Adipose tissue (tissue), 3 donors: ENCODE measurements around the gene ZMYM5. TPM values are rescaled to one million over a fixed set of nuclear protein-coding genes. Genes with fewer than 3 reads are reported as not detected.
"Not testable (repeated sequence)": the region's sequence is repeated elsewhere in the genome, so short reads cannot be mapped to it uniquely, and the experiment has no call there.

Source experiments
- H3K27ac ChIP-seq: one replicate; pipeline ENCODE4 v1.5.1; 2013; ENCODE audit warnings: low read depth, low read length
- WGBS, 3 donors: extraction: QIAGEN DNeasy Blood & Tissue Kit; methylation state at CpG; one replicate each; pipeline ENCODE4 v1.1.7; 2013; 5-methylcytosine and 5-hydroxymethylcytosine counted together
- polyA plus RNA-seq, 3 donors: library from polyadenylated mRNA; stranded (reverse); fragments of 200-250 nt; gene quantifications; one replicate each; pipeline ENCODE4 v1.2.3, GENCODE V29; 2013
- donor health status: healthy with polysubstance abuse.
- donor health status: Bipolar disorder and iron deficiency.
- donor health status: healthy.

Gene ZMYM5
- polyA plus RNA-seq = 1 to 10 TPM; 4.2 to 7.6 (median 6.6) TPM

DNA sequence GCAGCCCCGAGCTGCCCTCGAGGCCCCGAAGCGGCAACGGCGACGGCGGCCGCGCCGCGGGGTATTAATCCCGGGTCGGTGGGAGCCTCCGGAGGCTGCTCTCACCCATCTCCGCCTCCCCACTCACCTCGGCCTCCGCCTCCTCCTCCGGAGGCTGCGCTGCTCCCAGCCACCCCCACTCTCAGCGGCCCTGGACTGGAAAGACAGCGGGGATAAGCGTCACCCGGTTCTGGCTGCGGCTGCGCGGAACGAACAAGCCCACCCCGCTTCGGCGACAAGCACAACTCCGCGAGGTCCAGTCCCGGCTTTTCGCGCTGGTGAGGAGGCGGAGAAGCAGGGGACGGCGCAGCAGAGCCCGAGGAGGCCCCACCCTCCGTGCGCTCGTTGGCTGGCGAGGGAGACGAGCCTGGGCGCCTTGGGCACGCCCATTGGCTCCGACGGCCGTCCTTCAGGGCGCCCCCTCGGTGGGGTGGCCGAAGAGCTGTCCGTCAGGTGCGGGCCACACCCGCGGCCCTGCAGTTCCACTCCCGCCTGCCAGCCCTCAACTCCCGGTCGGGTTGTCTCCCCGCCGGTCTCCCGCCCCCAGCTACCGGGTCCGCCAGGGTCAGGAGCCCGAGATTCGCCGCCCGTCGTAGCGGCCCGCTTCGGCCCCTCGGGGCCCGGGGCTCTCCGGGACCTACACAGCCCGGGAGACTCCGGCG is at the start of gene ZMYM5:
Gene ZMYM5 (minus strand): TSS at position 327 of the 701 bp plus-strand sequence. CDS start 11,469 bp downstream, outside the sequence.
- 0% methylated on average over 61 to 79 of the region's 79 CpGs for WGBS, 3 donors
- H3K27ac ChIP-seq = peak within 1 kb of the TSS; percentile 99

DNA sequence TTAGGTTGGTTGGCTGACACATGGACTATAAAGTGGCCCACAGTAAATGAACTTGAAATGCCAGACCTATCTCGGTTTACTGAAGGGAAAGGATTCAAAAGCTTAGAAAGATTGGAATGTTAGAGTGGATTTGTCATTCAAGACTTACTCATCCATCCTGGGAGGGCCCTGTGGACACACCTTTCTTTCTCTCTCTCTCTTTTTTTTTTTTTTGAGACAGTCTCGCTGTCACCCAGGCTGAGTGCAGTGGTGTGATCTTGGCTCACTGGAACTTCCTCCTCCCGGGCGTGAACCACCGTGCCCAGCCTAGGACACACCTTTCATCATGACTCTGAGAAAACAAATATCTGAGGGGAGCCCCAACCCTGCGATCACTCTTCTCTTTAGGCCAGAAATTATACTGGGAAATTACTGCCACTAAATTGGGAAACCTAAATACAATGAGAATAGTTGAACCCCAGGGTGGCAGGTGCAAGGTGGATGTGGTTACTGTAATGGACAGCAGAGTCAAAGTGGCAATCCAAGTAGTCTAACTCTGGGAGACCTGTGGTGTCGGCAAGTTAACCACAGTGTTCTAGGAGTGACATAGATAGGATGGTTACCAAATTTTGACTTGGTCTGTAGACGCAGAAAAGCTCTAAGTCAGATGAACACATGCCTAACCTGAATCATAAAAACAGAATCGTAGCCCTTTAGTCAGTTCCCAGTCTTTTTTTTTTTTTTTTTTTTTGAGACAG is 47.1 kb upstream of the ZMYM5 start:
- 76 to 88% (median 86%) methylated on average over 9 of the region's 9 CpGs for WGBS, 3 donors
- H3K27ac ChIP-seq = no peak overlapping the region

- H3K27ac ChIP-seq = no peak overlapping the region
- WGBS, 3 donors = 78 to 95% (median 82%) methylated on average over 1 of the region's 1 CpG
These were observed 45.0 kb upstream of the ZMYM5 start for GRCh38 chr13:19908350-19908986.

- not testable (repeated sequence) for H3K27ac ChIP-seq
- WGBS, 3 donors = 80 to 83% (median 83%) methylated on average over 9 of the region's 9 CpGs
These were observed 42.2 kb upstream of the ZMYM5 start for GRCh38 chr13:19905487-19906195.

DNA sequence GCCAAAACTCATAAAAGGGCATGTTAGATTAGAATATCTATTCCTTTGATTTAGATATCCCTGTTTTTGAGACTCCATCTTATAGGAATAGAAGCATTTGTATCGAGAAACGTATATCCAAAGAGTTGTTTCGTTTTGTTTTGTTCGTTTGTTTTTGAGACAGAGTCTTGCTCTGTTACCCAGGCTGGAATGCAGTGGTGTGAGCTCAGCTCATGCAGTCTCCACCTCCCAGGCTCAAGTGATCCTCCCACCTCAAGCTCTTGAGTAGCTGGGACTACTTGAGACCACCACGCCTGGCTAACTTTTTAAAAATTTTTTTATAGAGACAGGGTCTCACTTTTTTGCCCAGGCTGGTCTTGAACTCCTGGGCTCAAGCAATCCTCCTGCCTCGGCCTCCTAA is 26.6 kb upstream of the ZMYM5 start:
- WGBS, 3 donors = 76 to 84% (median 78%) methylated on average over 6 of the region's 6 CpGs
- no peak overlapping the region for H3K27ac ChIP-seq

GRCh38 chr13:19888799-19889198 is 25.4 kb upstream of the ZMYM5 start:
- 43 to 55% (median 47%) methylated on average over 4 of the region's 4 CpGs for WGBS, 3 donors

DNA sequence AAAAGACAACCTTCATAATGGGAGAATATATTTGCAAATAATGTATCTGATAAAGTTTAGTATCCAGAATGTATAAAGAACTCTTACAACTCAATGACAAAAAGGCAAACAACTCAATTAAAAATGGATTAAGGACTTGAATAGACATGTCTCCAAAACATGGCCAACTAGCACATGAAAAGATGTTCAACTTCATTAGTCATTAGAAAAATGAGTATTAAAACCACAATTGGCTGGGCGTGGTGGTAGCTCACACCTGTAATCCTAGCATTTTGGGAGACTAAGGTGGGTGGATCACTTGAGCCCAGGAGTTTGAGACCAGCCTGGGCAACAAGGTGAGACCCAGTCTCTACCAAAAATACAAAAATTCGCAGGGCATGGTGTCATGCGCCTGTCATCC is 18.8 kb upstream of the ZMYM5 start:
- WGBS, 3 donors = 91 to 97% (median 91%) methylated on average over 3 of the region's 3 CpGs
- H3K27ac ChIP-seq = no peak overlapping the region

More at GRCh38 chr13:19888799-19889198, 25.4 kb upstream of the ZMYM5 start:
- no peak overlapping the region for H3K27ac ChIP-seq

GRCh38 chr13:19881641-19882040 is 18.2 kb upstream of the ZMYM5 start:
- H3K27ac ChIP-seq = no peak overlapping the region
- WGBS, 3 donors = 95 to 97% (median 96%) methylated on average over 7 of the region's 7 CpGs

DNA sequence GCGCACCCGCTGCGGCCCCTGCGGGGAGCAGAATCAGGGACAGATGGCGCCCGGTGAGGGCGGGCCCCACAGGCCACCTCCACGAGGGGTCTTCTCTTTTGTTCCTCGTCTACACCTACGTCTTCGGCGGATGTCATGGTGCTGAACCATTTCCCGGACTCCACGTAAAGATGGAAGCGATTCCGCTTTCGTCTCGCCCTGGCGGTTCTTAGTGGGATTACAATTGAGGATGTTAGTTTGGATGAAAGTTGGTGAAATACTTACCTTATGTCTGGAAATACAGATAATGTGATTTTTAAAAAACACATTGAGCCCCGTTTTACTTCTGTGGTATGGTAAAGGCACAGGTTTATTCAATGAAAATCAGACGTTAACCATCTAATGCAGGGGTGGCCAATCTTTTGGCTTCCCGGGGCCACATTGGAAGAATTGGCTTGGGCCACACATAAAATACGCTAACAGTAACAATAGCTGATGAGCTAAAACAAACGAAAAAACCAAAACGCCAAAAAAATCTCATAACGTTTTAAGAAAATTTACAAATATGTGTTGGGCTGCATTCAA is 1.4 kb upstream of the ZMYM5 start:
- 13 to 15% (median 13%) methylated on average over 25 to 26 of the region's 26 CpGs for WGBS, 3 donors
- peak overlapping the region; percentile 99 for H3K27ac ChIP-seq

DNA sequence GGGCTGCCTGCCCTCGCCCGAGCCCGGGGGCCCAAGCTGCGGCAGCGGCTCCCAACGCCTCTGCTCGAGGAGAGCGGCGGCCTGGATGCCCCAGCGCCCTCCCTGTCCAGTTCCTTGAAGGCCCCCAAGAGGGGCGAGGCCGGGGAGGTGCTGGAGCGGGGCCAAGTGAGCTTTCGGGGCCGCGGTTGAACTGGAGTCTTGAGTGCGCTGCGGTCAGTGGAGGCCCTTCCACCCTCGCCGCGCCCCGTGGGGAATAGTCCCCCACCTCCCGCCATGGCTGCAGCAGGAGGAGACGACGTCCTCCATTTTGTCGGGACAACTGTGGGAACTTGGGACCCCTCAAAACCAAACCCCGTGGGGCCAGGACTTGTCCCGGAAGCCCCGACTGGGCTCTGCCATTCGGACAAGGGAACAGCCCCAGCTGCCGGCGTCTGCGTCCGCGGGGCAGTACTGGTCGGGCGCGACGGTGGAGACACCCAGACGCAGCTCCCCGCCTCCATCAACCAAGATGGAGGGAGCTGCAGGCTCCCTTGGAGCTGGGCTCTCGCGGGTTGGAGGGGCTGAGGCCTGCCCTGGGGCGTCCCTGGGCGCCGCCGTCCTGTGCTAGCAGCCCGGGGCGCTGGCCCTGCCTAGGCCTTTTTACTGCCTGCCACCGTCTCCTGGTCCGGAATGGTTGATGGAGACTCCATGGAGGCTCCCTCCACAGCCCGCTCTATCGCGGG is 736 bp upstream of the ZMYM5 start:
- 0 to 3% (median 1%) methylated on average over 43 to 54 of the region's 54 CpGs for WGBS, 3 donors
- peak overlapping the region; percentile 99 for H3K27ac ChIP-seq

GRCh38 chr13:19862481-19863313 is 752 bp downstream of the ZMYM5 start:
- 0 to 1% (median 1%) methylated on average over 48 to 63 of the region's 66 CpGs for WGBS, 3 donors

GRCh38 chr13:19861762-19862161 is 1.7 kb downstream of the ZMYM5 start:
- no peak overlapping the region for H3K27ac ChIP-seq

More at GRCh38 chr13:19862481-19863313, 752 bp downstream of the ZMYM5 start:
- peak overlapping the region; percentile 43 for H3K27ac ChIP-seq

DNA sequence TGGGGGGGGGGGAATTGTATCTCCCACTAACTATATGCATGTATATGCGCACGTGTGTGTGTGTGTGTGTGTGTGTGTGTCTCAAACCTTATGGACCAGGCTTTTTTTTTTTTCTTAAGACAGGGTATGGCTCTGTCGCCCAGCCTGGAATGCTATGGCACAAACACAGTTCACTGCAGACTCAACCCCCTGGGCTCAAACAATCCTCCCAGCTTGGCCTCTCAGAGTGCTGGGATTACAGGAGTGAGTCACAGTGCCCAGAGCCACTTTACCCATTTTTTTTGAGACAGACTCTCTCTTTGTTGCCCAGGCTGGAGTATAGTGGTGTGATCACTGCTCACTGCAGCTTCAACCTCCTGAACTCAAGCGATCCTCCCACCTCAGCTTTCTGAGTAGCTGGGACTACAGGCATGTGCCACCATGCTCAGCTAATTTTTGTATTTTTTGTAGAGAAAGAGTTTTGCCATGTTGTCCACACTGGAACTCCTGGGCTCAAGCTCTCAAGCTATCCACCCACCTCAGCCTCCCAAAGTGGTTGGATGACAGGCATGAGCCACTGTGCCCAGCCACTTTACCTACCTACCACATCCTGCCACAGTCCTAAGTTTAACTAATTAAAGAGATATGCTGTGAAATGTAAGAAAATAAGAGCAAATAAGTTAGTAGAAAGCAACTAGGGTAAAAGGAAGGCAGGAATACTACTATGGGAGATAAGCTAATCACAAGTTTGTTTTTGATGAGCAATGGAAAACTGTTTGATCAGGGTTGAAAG is 2.4 kb downstream of the ZMYM5 start:
- H3K27ac ChIP-seq = no peak overlapping the region
- 73 to 86% (median 86%) methylated on average over 4 of the region's 4 CpGs for WGBS, 3 donors

More at GRCh38 chr13:19861762-19862161, 1.7 kb downstream of the ZMYM5 start:
- 8 to 15% (median 9%) methylated on average over 4 of the region's 4 CpGs for WGBS, 3 donors

- WGBS, 3 donors = 98 to 100% (median 100%) methylated on average over 2 of the region's 2 CpGs
- not testable (repeated sequence) for H3K27ac ChIP-seq
These were observed 5.8 kb downstream of the ZMYM5 start for GRCh38 chr13:19857637-19858036.

DNA sequence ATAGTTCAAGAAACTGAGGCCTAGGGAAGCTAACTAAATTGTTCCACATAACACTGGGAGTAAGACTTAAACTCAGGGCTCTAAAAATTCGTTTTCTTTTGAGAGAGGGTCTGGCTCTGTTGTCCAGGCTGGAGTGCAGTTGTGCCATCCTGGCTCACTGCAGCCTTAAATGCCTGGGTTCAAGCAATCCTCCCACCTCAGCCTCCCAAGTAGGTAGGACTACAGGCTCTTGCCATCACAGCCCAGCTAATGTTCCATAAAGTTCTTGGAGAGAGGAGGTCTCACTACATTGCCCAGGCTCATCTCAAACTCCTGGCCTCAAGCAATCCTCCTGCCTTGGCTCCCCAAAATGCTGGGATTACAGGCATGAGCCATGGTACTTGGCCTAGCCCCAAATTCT is 10.7 kb downstream of the ZMYM5 start:
- WGBS, 3 donors = 80 to 91% (median 87%) methylated on average over 1 of the region's 1 CpG
- H3K27ac ChIP-seq = no peak overlapping the region

- no peak overlapping the region for H3K27ac ChIP-seq
- 45 to 50% (median 48%) methylated on average over 2 of the region's 2 CpGs for WGBS, 3 donors
These were observed 17.7 kb downstream of the ZMYM5 start for GRCh38 chr13:19845758-19846157.
